ENCODE results near the gene ACVR1.

DNA sequence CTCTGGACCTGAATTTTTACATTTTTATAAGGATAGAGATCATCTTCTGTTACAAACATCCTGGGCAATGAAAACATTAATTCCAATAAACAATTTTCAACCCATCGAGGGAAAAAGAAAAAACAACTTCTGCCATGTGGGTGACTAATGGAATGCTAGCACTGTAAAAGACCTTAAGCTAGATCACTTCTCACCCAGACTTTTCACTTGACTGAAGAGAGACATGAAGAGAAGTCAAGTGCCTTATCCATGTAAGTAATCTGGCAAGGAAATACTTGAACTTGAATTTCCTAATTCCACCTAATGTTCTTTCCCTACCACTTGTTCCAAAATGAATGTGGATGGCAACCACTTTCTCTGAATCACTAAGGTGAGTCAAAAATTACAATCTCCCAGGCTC is 149.2 kb downstream of the ACVR1 start:
- TF ChIP-seq, protein P1, sequence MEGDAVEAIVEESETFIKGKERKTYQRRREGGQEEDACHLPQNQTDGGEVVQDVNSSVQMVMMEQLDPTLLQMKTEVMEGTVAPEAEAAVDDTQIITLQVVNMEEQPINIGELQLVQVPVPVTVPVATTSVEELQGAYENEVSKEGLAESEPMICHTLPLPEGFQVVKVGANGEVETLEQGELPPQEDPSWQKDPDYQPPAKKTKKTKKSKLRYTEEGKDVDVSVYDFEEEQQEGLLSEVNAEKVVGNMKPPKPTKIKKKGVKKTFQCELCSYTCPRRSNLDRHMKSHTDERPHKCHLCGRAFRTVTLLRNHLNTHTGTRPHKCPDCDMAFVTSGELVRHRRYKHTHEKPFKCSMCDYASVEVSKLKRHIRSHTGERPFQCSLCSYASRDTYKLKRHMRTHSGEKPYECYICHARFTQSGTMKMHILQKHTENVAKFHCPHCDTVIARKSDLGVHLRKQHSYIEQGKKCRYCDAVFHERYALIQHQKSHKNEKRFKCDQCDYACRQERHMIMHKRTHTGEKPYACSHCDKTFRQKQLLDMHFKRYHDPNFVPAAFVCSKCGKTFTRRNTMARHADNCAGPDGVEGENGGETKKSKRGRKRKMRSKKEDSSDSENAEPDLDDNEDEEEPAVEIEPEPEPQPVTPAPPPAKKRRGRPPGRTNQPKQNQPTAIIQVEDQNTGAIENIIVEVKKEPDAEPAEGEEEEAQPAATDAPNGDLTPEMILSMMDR (IDR thresholded peaks at IDR 0.05): no peak
- no peak for TF ChIP-seq ZFX (IDR thresholded peaks at IDR 0.05; ENCODE audit: borderline replicate concordance)

Measured in 22Rv1 (cell line).